Measurements from ENCODE around the gene HP1BP3. TPM values are rescaled to one million over a fixed set of nuclear protein-coding genes. Genes with fewer than 3 reads are reported as not detected.
"Not testable (repeated sequence)": the region's sequence is repeated elsewhere in the genome, so short reads cannot be mapped to it uniquely, and the experiment has no call there.

Gene HP1BP3
- total and polyA plus RNA-seq, 2 experiments from 2014 or later = 89.1 to 112 TPM

- peak overlapping the region; percentile 30; the same call in 1 of the 3 replicates for H3K4me3 Mint-ChIP-seq
- H2AFZ ChIP-seq = no peak overlapping the region
- no peak overlapping the region for H3K4me3 ChIP-seq
- ATAC-seq (no peak), DNase-seq (ENCODE audit: low spot score) (no peak)
- H3K79me2 ChIP-seq (replicated peaks; ENCODE audit: insufficient read depth) = 0 out of 2 replicates have a peak, but pooled peaks cover 3% of the 10 kb centered on the region
- H3F3A ChIP-seq (replicated peaks; ENCODE audit: low read depth) = 0 out of 2 replicates have a peak, but pooled peaks cover 8% of the 10 kb centered on the region
- H4K20me1 ChIP-seq (replicated peaks; ENCODE audit: insufficient read depth) = no peaks in the 10 kb centered on the region
- H3K9me2 ChIP-seq (ENCODE audit: insufficient read depth) = no peaks in the 10 kb centered on the region
- peaks cover 15% of the 10 kb centered on the region for H3K27me3 Mint-ChIP-seq (ENCODE audit: insufficient read depth, low read depth, poor library complexity)
- peaks cover 11% of the 10 kb centered on the region for H3K4me1 ChIP-seq (ENCODE audit: insufficient read depth)
- no peaks in the 10 kb centered on the region for H3K36me3 ChIP-seq (ENCODE audit: insufficient read depth)
- H3K4me2 ChIP-seq = no peak overlapping the region
- peaks cover 16% of the 10 kb centered on the region for H3K4me1 Mint-ChIP-seq
- no peak for TF ChIP-seq ZNF331 (CRISPR knock-in tag; IDR thresholded peaks at IDR 0.05; ENCODE audit: low read depth)
- no peak for TF ChIP-seq STAT1 (IDR thresholded peaks at IDR 0.05; ENCODE audit: unreplicated experiment)
- TF ChIP-seq EZH2 (IDR thresholded peaks at IDR 0.05; ENCODE audit: low read depth, unreplicated experiment) = no peak
- no peak for TF ChIP-seq JUNB (IDR thresholded peaks at IDR 0.05; ENCODE audit: unreplicated experiment)
- no peak for TF ChIP-seq ETS1 (IDR thresholded peaks at IDR 0.05)
- no peak for TF ChIP-seq NANOG (IDR thresholded peaks at IDR 0.05; ENCODE audit: borderline replicate concordance)
- H3K27ac Mint-ChIP-seq = no peak overlapping the region
- no peaks in the 10 kb centered on the region; the same call in 2 of the 3 replicates for H3K36me3 Mint-ChIP-seq (ENCODE audit: low read depth)
- peaks cover 17% of the 10 kb centered on the region; the same call in 1 of the 2 replicates for H3K27me3 ChIP-seq (ENCODE audit: insufficient read depth)
- H3K27ac ChIP-seq (ENCODE audit: low read depth) = no peak overlapping the region
- 0 out of 3 replicates have a peak, but pooled peaks cover 4% of the 10 kb centered on the region for H3K9me3 Mint-ChIP-seq
Measured at GRCh38 chr1:20719261-20719660, 67.8 kb downstream of the HP1BP3 start.

- H3K36me3 ChIP-seq (ENCODE audit: insufficient read depth); ATAC-seq; DNase-seq (ENCODE audit: low spot score); H3K9me3 Mint-ChIP-seq; H3F3A ChIP-seq (replicated peaks; ENCODE audit: low read depth); H4K20me1 ChIP-seq (replicated peaks; ENCODE audit: insufficient read depth); H3K27ac ChIP-seq (ENCODE audit: low read depth); H3K36me3 Mint-ChIP-seq (ENCODE audit: low read depth); H3K9me2 ChIP-seq (ENCODE audit: insufficient read depth); H3K27ac Mint-ChIP-seq; H3K79me2 ChIP-seq (replicated peaks; ENCODE audit: insufficient read depth): not testable (repeated sequence)
- Histone ChIP-seq H2AFZ (peak overlapping the region; percentile 84), H3K27me3 (ENCODE audit: insufficient read depth) (peaks cover 17% of the 10 kb centered on the region; the same call in 1 of the 2 replicates), H3K4me2 (peak overlapping the region; percentile 83), H3K4me1 (ENCODE audit: insufficient read depth) (peaks cover 11% of the 10 kb centered on the region), H3K4me3 (peak overlapping the region; percentile 71)
- Mint-ChIP-seq H3K27me3 (ENCODE audit: insufficient read depth, low read depth, poor library complexity) (peaks cover 15% of the 10 kb centered on the region), H3K4me3 (peak overlapping the region; percentile 72), H3K4me1 (peaks cover 16% of the 10 kb centered on the region)
Measured at GRCh38 chr1:20718343-20718882, 68.7 kb downstream of the HP1BP3 start.

GRCh38 chr1:20717452-20718342, 69.4 kb downstream of the HP1BP3 start, which contains the start of gene KIF17:
Gene KIF17 (minus strand): TSS chr1:20718007. CDS start chr1:20717706, 301 bp downstream.
- no peak for TF ChIP-seq STAT1 (IDR thresholded peaks at IDR 0.05; ENCODE audit: unreplicated experiment)
- TF ChIP-seq EZH2phosphoT487 (IDR thresholded peaks at IDR 0.05; ENCODE audit: unreplicated experiment) = no peak
- 0 out of 2 replicates have a peak, but pooled peaks have one; percentile 68 for TF ChIP-seq ZNF114 (CRISPR knock-in tag; IDR thresholded peaks at IDR 0.05)
- TF ChIP-seq ZNF331 (CRISPR knock-in tag; IDR thresholded peaks at IDR 0.05; ENCODE audit: low read depth) = no peak
- TF ChIP-seq POLR2AphosphoS5 (IDR thresholded peaks at IDR 0.05; ENCODE audit: low read depth) = peak; percentile 66
- peak; percentile 83 for TF ChIP-seq CREB1 (CRISPR knock-in tag; IDR thresholded peaks at IDR 0.05; ENCODE audit: low read depth)
- TF ChIP-seq ETS1 (IDR thresholded peaks at IDR 0.05) = no peak

More at GRCh38 chr1:20717452-20718342, 69.4 kb downstream of the HP1BP3 start, which contains the start of gene KIF17:
- Histone ChIP-seq H3F3A (replicated peaks; ENCODE audit: low read depth) (0 out of 2 replicates have a peak, but pooled peaks cover 8% of the 10 kb centered on the region), H3K4me2 (peak within 1 kb of the TSS; percentile 83), H3K4me1 (ENCODE audit: insufficient read depth) (peaks cover 11% of the 10 kb centered on the region), H3K36me3 (ENCODE audit: insufficient read depth) (no peaks in the 10 kb centered on the region), H3K4me3 (peak within 1 kb of the TSS; percentile 71), H3K79me2 (replicated peaks; ENCODE audit: insufficient read depth) (0 out of 2 replicates have a peak, but pooled peaks cover 3% of the 10 kb centered on the region), H3K27me3 (ENCODE audit: insufficient read depth) (peaks cover 17% of the 10 kb centered on the region; the same call in 1 of the 2 replicates), H2AFZ (peak within 1 kb of the TSS; percentile 96), H3K27ac (ENCODE audit: low read depth) (no peak within 1 kb of the TSS), H4K20me1 (replicated peaks; ENCODE audit: insufficient read depth) (no peaks in the 10 kb centered on the region), H3K9me2 (ENCODE audit: insufficient read depth) (no peaks in the 10 kb centered on the region)
- Mint-ChIP-seq H3K9me3 (0 out of 3 replicates have a peak, but pooled peaks cover 4% of the 10 kb centered on the region), H3K27ac (no peak within 1 kb of the TSS), H3K36me3 (ENCODE audit: low read depth) (peaks cover 6% of the 10 kb centered on the region), H3K4me3 (peak within 1 kb of the TSS; percentile 72), H3K4me1 (peaks cover 16% of the 10 kb centered on the region), H3K27me3 (ENCODE audit: insufficient read depth, low read depth, poor library complexity) (peaks cover 16% of the 10 kb centered on the region)
- ATAC-seq (peak; percentile 59), DNase-seq (ENCODE audit: low spot score) (peak; percentile 87)
